ENCODE measurements around the gene CAPNS1.

- TF ChIP-seq POLR2AphosphoS5 (IDR thresholded peaks at IDR 0.05): no peak
- TF ChIP-seq POLR2A (IDR thresholded peaks at IDR 0.05): no peak
- TF ChIP-seq, protein P1, sequence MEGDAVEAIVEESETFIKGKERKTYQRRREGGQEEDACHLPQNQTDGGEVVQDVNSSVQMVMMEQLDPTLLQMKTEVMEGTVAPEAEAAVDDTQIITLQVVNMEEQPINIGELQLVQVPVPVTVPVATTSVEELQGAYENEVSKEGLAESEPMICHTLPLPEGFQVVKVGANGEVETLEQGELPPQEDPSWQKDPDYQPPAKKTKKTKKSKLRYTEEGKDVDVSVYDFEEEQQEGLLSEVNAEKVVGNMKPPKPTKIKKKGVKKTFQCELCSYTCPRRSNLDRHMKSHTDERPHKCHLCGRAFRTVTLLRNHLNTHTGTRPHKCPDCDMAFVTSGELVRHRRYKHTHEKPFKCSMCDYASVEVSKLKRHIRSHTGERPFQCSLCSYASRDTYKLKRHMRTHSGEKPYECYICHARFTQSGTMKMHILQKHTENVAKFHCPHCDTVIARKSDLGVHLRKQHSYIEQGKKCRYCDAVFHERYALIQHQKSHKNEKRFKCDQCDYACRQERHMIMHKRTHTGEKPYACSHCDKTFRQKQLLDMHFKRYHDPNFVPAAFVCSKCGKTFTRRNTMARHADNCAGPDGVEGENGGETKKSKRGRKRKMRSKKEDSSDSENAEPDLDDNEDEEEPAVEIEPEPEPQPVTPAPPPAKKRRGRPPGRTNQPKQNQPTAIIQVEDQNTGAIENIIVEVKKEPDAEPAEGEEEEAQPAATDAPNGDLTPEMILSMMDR (IDR thresholded peaks at IDR 0.05): no peak
- TF ChIP-seq EP300 (IDR thresholded peaks at IDR 0.05): no peak
Observed at GRCh38 chr19:36140304-36141038, 605 bp downstream of the CAPNS1 start.

All from stomach (tissue), 4 donors.